ENCODE results near the gene SHH.

DNA sequence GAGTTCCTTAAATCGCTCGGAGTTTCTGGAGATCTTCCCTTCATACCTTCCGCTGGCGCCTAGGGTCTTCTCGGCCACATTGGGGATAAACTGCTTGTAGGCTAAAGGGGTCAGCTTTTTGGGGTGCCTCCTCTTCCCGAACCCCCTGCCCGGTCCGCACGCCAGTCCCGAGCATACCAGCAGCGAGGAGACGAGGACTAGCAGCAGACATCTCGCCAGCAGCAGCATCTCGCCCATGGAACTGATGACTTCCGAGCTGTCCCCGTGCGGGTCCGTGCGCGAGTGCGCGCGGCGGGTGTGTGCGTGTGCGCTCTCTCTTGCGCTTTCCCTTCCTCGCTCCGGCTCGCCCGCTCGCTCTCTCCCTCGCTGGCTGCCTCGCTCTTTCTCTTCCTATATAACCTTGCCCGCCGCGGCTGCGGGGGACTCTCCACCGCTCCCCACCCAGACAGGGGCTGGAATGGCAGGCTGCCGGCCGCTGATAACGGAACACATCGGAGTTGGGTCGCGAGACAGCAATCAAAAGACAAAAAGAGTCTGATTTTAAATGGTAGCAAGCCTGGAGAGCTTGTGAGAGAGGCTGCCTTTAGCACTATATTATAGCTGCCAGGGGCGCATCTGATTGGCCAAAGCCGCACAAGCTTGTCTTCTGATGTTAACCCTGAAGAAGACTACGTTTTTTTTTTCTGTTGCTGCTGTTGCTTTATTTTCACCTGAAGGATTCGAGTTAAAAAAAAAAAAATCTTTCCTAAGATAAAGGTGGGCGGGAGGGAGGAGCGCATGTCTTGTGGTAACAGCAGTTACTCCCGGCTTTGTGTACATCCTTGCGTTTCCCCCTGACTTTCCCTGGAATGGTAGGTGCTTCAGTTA, at the start of gene SHH:
- TF ChIP-seq, protein P1, sequence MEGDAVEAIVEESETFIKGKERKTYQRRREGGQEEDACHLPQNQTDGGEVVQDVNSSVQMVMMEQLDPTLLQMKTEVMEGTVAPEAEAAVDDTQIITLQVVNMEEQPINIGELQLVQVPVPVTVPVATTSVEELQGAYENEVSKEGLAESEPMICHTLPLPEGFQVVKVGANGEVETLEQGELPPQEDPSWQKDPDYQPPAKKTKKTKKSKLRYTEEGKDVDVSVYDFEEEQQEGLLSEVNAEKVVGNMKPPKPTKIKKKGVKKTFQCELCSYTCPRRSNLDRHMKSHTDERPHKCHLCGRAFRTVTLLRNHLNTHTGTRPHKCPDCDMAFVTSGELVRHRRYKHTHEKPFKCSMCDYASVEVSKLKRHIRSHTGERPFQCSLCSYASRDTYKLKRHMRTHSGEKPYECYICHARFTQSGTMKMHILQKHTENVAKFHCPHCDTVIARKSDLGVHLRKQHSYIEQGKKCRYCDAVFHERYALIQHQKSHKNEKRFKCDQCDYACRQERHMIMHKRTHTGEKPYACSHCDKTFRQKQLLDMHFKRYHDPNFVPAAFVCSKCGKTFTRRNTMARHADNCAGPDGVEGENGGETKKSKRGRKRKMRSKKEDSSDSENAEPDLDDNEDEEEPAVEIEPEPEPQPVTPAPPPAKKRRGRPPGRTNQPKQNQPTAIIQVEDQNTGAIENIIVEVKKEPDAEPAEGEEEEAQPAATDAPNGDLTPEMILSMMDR (IDR thresholded peaks at IDR 0.05; ENCODE audit: insufficient read depth, low read depth, low read length), result no peak
- peak; percentile 62 for TF ChIP-seq EZH2 (IDR thresholded peaks at IDR 0.05; ENCODE audit: insufficient read depth, low read length)
